Breast epithelium (tissue), 4 donors: ENCODE measurements around the gene CALML3. TPM values are rescaled to one million over a fixed set of nuclear protein-coding genes. Genes with fewer than 3 reads are reported as not detected.

Experiments
- DNase-seq, 2 donors: peaks; one replicate each; pipeline ENCODE4 v3.0.0-alpha.2; 2019; ENCODE audit warnings: low spot score in 2 of 2
- H3K27ac ChIP-seq, 2 donors: fragments of 200-600 bp; sonication (generic) in 1 of 2; one replicate each; pipeline ENCODE4 v1.5.1; 2016 to 2019; ENCODE audit warnings: mild to moderate bottlenecking in 1 of 2
- H3K27me3 ChIP-seq, 2 donors: fragments of 200-600 bp; sonication (generic) in 1 of 2; one replicate each; pipeline versions ENCODE4 v1.5.1 to v1.6.0; 2017 to 2019; ENCODE audit warnings: control low read depth in 1 of 2, mild to moderate bottlenecking in 1 of 2
- H3K36me3 ChIP-seq: fragments of 200-600 bp; one replicate; pipeline ENCODE4 v1.5.1; 2019
- H3K4me1 ChIP-seq, 2 donors: fragments of 200-600 bp; sonication (generic); one replicate each; pipeline ENCODE4 v1.5.1; 2016 to 2019; ENCODE audit warnings: control low read depth in 1 of 2
- H3K4me3 ChIP-seq, 3 donors: fragments of 200-600 bp; sonication (generic); 1 replicate in 2 of 3; 2 replicates in 1 of 3; pipeline ENCODE4 v1.5.1; 2016 to 2019; ENCODE audit warnings: mild to moderate bottlenecking in 3 of 3, moderate library complexity in 2 of 3
- H3K9me3 ChIP-seq, 2 donors: fragments of 200-600 bp; sonication (generic) in 1 of 2; one replicate each; pipeline ENCODE4 v1.5.1; 2016 to 2019; ENCODE audit warnings: control low read depth in 1 of 2
- POLR2A ChIP-seq: fragments of 450-650 bp; IDR thresholded peaks from one replicate; pipeline ENCODE4 v1.6.1; 2016; ENCODE audit warnings: antibody characterized with exemption, mild to moderate bottlenecking, moderate library complexity
- POLR2AphosphoS5 ChIP-seq, 3 donors: sonication (generic); formaldehyde crosslinking; IDR thresholded peaks; one replicate each; pipeline ENCODE4 v1.6.1; 2017; ENCODE audit warnings: antibody characterized with exemption in 3 of 3
- intact Hi-C: fragments of 100-400 bp; cut with DNase I; formaldehyde crosslinking; loops from one replicate; pipeline ENCODE4 v1.15.1; 2023; ENCODE audit warnings: low total_unique reads
- total RNA-seq, 3 donors: library from RNA; depleted of rRNA; stranded (reverse); fragments of >200 nt; gene quantifications; one replicate each; pipeline ENCODE4 v1.1.0, GENCODE V29; 2016
- TF ChIP-seq, protein P1 (sequence below), 3 donors: fragments of 450-650 bp; IDR thresholded peaks; one replicate each; pipeline ENCODE4 v1.5.1; 2016 to 2017; ENCODE audit warnings: antibody characterized with exemption in 3 of 3, mild to moderate bottlenecking in 3 of 3, moderate library complexity in 3 of 3

CALML3 gene
- total RNA-seq, 3 donors from 2014 or later: 3.6 to 13.5 TPM; not detected in 1

GRCh38 chr10:5506751-5507648 is 17.8 kb upstream of the CALML3 start:
- Histone ChIP-seq H3K36me3 (no peaks in the 10 kb centered on the region), H3K27ac (peak overlapping the region in 1 of 2 donors; percentile 50), H3K9me3 (no peaks in the 10 kb centered on the region), H3K27me3 (no peaks in the 10 kb centered on the region), H3K4me3 (no peak overlapping the region), H3K4me1 (peaks cover 3 to 13% of the 10 kb centered on the region in 2 donors)
- peak in 1 of 2 donors; percentile 48 for DNase-seq
- TF ChIP-seq, protein P1, sequence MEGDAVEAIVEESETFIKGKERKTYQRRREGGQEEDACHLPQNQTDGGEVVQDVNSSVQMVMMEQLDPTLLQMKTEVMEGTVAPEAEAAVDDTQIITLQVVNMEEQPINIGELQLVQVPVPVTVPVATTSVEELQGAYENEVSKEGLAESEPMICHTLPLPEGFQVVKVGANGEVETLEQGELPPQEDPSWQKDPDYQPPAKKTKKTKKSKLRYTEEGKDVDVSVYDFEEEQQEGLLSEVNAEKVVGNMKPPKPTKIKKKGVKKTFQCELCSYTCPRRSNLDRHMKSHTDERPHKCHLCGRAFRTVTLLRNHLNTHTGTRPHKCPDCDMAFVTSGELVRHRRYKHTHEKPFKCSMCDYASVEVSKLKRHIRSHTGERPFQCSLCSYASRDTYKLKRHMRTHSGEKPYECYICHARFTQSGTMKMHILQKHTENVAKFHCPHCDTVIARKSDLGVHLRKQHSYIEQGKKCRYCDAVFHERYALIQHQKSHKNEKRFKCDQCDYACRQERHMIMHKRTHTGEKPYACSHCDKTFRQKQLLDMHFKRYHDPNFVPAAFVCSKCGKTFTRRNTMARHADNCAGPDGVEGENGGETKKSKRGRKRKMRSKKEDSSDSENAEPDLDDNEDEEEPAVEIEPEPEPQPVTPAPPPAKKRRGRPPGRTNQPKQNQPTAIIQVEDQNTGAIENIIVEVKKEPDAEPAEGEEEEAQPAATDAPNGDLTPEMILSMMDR (IDR thresholded peaks at IDR 0.05): no peak
- TF ChIP-seq POLR2AphosphoS5 (IDR thresholded peaks at IDR 0.05) (no peak), POLR2A (no peak)
- intact Hi-C loops: no loop called here

GRCh38 chr10:5507649-5508131 is 17.1 kb upstream of the CALML3 start:
- no peaks in the 10 kb centered on the region for H3K36me3 ChIP-seq
- H3K4me3 ChIP-seq: no peak overlapping the region
- intact Hi-C loops: no loop called here
- no peaks in the 10 kb centered on the region for H3K9me3 ChIP-seq
- no peaks in the 10 kb centered on the region for H3K27me3 ChIP-seq
- TF ChIP-seq POLR2A: no peak
- TF ChIP-seq, protein P1 (IDR thresholded peaks at IDR 0.05): no peak
- TF ChIP-seq POLR2AphosphoS5 (IDR thresholded peaks at IDR 0.05): no peak
- H3K27ac ChIP-seq: peak overlapping the region in 1 of 2 donors; percentile 33
- peaks cover 3 to 6% of the 10 kb centered on the region in 2 donors for H3K4me1 ChIP-seq
- no peak for DNase-seq

DNA sequence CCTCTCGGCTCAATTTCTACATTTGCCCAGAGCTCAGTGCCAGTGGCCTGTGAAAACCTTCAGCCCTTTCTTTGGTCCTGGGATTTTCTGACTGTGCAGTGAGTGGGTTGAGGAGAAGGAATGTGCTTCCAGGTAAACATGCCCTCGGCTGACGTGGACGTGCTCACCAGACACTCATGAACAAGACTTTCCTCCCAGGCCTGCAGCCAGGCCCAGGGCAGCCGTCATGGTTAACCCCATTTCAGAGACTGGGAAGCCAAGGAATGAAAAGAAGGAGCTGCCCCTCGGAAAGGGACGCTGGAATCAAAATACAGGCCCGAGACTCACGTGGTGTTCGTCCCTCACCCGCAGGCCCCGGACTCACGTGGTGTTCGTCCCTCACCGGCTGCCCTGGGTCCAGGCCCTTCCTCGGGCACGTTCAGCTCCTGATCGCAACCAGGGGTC is 16.6 kb upstream of the CALML3 start:
- Histone ChIP-seq H3K4me3 (no peak overlapping the region), H3K36me3 (no peaks in the 10 kb centered on the region), H3K9me3 (no peaks in the 10 kb centered on the region), H3K27ac (no peak overlapping the region), H3K27me3 (no peaks in the 10 kb centered on the region), H3K4me1 (peaks cover 3% of the 10 kb centered on the region in 2 donors)
- DNase-seq: no peak
- intact Hi-C loops: no loop called here
- no peak for TF ChIP-seq POLR2A

- TF ChIP-seq POLR2AphosphoS5 (IDR thresholded peaks at IDR 0.05) (no peak), POLR2A (no peak)
- TF ChIP-seq, protein P1 (IDR thresholded peaks at IDR 0.05): no peak
- Histone ChIP-seq H3K4me3 (no peak overlapping the region), H3K27ac (no peak overlapping the region), H3K36me3 (no peaks in the 10 kb centered on the region), H3K9me3 (no peaks in the 10 kb centered on the region), H3K4me1 (peaks cover 3 to 5% of the 10 kb centered on the region in 2 donors), H3K27me3 (no peaks in the 10 kb centered on the region)
- no peak for DNase-seq
- intact Hi-C loops: no loop called here
Observed at GRCh38 chr10:5508786-5509185, 16.0 kb upstream of the CALML3 start.

- no peak for DNase-seq
- Histone ChIP-seq H3K27me3 (no peaks in the 10 kb centered on the region), H3K36me3 (no peaks in the 10 kb centered on the region), H3K4me3 (no peak overlapping the region), H3K27ac (no peak overlapping the region), H3K9me3 (no peaks in the 10 kb centered on the region), H3K4me1 (peaks cover under 1 to 5% of the 10 kb centered on the region in 2 donors)
- intact Hi-C loops: no loop called here
- TF ChIP-seq, protein P1 (IDR thresholded peaks at IDR 0.05): no peak
- TF ChIP-seq POLR2AphosphoS5 (IDR thresholded peaks at IDR 0.05): no peak
- no peak for TF ChIP-seq POLR2A
Observed at GRCh38 chr10:5509236-5509635, 15.5 kb upstream of the CALML3 start.
